GM18502 (cell line): ENCODE data around the gene HES7.
A peak's percentile ranks its signal among the peaks of the same experiment; 100 is the strongest.

Experiments used
- ATAC-seq: cut with Tn5 transposase; IDR thresholded peaks from one replicate; pipeline ENCODE4 v1.9.1; 2021; ENCODE audit warnings: mild to moderate bottlenecking; ENCODE audit not compliant: unreplicated experiment, poor library complexity

Gene HES7

GRCh38 chr17:8155996-8156245, 32.0 kb upstream of the HES7 start:
- ATAC-seq, result no peak

GRCh38 chr17:8155231-8155995, 31.5 kb upstream of the HES7 start:
- no peak for ATAC-seq

GRCh38 chr17:8154608-8155155, 30.8 kb upstream of the HES7 start:
- no peak for ATAC-seq

- no peak for ATAC-seq
Observed at GRCh38 chr17:8153957-8154607, 30.2 kb upstream of the HES7 start.

GRCh38 chr17:8153525-8153956, 29.6 kb upstream of the HES7 start:
- ATAC-seq, result no peak

GRCh38 chr17:8153031-8153451, 29.1 kb upstream of the HES7 start:
- ATAC-seq, result no peak

GRCh38 chr17:8152112-8152775, 28.3 kb upstream of the HES7 start, which contains the start of gene PER1:
PER1 (minus strand) TSS chr17:8152404; CDS start chr17:8150706, 1,698 bp downstream.
- no peak for ATAC-seq

GRCh38 chr17:8151641-8152111, 27.8 kb upstream of the HES7 start:
- ATAC-seq, result no peak

- peak; percentile 48 for ATAC-seq
Observed at GRCh38 chr17:8151120-8151640, 27.3 kb upstream of the HES7 start.

- peak; percentile 3 for ATAC-seq
Observed at GRCh38 chr17:8150194-8151119, 26.6 kb upstream of the HES7 start.

- ATAC-seq, result no peak
Observed at GRCh38 chr17:8149419-8150193, 25.7 kb upstream of the HES7 start.

- no peak for ATAC-seq
Observed at GRCh38 chr17:8148560-8148959, 24.7 kb upstream of the HES7 start.

GRCh38 chr17:8147805-8148404, 24.0 kb upstream of the HES7 start:
- ATAC-seq, result no peak

GRCh38 chr17:8147141-8147804, 23.4 kb upstream of the HES7 start:
- no peak for ATAC-seq

GRCh38 chr17:8146381-8147140, 22.7 kb upstream of the HES7 start:
- no peak for ATAC-seq

GRCh38 chr17:8145811-8146210, 21.9 kb upstream of the HES7 start:
- ATAC-seq, result no peak

- no peak for ATAC-seq
Observed at GRCh38 chr17:8144401-8145231, 20.7 kb upstream of the HES7 start.
